T-helper 1 cell treated with Interleukin-12 subunit alpha and Interleukin-12 subunit beta and Interleukin-4 antibody, amounts not matched to agents 30 ng/mL and 1 ng/mL, for 36 hours (primary cell): ENCODE results near the gene FAM13A. TPM values are rescaled to one million over a fixed set of nuclear protein-coding genes. Genes with fewer than 3 reads are reported as not detected.

ENCODE experiments used
- intact Hi-C: fragments of 100-400 bp; cut with micrococcal nuclease; formaldehyde crosslinking; loops from one replicate; pipeline ENCODE4 v1.15.1; 2024
- total RNA-seq: library from RNA; stranded (reverse); gene quantifications from 2 replicates; pipeline ENCODE4 v1.2.3, GENCODE V29; 2022

FAM13A gene
- total RNA-seq, 1 donor from 2014 or later: 16.6 TPM

DNA sequence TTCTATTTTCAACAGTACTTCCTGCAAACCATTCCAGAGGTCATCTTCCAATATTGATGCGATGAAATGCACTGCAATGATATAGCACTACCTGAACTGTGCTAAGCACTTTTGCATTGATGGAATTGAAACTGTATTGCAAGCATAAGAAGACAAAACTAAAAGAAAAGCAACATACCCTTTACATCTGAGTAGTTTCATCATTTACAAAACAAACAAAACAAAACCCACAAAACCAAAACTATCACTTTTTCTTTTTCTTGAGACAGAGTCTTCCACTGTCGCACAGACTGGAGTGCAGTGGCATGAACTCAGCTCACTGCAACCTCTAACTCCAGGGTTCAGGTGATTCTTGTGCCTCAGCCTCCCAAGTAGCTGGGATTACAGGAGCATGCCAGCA lies 239.2 kb downstream of the FAM13A start:
- intact Hi-C loops: loop anchor here (1.0 kb wide), 3 partner anchors 207 to 291 kb away; no protein-coding TSS in a partner anchor

DNA sequence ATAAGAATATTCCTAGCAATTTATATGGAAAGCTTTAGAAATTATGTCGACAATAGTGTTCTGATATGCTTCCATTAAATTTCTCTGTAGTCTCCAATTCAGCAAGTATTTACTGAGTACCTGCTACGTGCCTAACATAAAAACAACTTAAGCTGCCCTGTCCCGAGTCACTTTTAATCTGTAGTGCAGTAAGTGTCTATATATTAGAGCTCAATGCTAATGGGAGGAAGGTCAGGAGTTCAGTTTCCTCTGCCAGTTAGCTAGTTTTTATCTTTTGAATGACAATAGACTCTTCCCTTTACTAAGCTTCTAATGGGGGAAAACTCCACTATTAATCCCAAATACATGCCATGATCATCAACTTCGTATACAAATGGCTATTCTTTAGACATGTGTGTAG lies 240.6 kb downstream of the FAM13A start:
- intact Hi-C loops: no loop called here

DNA sequence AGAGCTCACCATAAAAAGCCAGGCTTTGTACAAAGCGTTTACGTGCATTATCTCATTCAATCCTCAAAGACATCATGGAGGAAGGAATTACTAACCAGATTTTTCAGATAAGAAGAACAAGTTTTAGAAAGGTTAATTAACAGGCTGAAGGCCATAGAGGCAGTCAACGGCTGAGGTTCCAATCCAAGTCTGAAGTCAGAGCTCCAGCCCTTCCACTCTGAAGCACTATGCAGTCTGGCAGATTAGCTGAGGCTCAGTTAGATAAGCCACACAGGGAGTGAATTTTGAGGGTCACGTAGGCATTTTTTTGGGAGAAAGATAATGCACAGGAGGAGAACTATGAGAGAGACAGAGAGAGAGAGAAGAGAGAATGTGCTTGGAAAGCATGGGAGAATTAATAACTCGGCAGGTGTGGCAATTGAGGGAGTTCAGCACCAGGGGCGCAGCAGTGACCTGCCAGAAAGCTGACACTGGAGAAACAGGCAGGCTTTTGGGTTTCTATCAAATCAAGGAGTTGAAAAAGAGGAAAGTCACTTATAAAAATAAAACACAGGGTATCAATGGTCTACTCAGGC lies 242.9 kb downstream of the FAM13A start:
- intact Hi-C loops: no loop called here

DNA sequence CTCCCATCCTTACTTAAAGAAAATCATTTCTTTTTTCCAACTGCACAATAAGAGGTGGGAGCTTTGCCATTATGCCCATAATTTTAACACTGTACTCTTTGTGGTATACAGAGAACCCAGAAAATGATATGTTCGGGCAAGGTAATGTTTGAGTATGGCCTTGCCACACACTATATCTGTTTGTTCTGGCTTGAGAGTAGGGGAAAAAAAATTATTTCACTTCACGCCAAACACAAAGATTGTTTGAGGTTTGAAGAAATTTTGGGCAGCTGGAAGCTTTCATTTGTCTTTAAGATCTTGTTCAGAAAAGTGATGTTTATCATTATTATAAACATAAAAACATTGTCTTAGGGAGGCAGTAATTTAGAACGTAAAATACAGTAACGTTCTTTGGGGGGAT lies 244.0 kb downstream of the FAM13A start:
- intact Hi-C loops: no loop called here

DNA sequence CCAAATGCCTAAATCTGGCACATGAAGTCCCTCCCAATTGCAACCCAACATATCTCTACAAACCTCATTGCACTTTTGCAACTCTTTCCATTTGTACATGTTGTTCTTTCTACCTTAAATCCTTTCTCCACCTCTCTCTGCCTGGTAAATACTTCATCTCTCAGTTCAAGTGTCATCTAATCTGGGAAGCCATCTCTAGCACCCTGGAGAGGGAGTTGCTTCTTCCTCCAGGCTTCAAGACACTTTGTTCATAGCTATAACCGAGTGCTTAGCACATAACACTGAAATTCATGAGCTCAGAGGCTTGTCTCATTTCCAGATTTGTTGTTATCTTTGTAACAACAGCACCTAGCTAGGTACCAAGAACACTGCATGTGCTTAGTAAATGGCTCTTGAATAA lies 244.6 kb downstream of the FAM13A start:
- intact Hi-C loops: no loop called here

DNA sequence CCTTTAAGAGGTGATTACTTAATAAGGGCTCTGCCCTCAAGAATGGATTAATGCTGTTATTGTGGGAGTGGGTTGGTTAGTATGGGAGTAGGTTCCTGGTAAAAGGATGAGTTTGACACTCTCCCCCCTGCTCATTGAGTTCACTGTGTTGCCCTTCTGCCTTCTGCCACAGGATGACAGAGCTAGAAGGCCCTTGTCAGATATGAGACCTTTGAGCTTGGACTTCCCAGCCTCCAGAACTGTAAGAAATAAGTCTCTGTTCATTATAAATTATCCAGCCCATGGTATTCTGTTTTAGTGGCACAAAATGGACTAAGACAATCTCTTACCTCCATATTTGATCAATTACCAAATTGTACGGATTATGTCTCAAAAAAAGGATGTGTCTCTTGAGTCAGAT lies 245.1 kb downstream of the FAM13A start:
- intact Hi-C loops: no loop called here

DNA sequence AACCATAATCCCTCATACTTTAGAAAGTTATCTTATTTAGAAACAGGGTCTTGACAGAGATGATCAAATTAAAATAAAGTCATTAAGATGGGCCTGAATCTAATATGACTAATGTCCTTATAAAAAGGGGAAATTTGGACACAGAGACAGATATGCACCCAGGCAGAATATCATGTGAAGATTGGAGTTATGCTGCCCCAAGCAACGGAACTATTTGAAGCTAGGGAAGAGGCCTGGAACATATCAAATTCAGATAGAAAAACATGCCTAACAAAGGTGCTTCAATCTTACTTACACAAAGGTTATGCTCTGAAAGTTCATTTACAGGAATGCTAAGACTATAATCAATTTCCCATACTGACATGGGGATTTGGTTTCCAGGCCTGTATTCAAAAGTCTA lies 246.7 kb downstream of the FAM13A start:
- intact Hi-C loops: no loop called here

DNA sequence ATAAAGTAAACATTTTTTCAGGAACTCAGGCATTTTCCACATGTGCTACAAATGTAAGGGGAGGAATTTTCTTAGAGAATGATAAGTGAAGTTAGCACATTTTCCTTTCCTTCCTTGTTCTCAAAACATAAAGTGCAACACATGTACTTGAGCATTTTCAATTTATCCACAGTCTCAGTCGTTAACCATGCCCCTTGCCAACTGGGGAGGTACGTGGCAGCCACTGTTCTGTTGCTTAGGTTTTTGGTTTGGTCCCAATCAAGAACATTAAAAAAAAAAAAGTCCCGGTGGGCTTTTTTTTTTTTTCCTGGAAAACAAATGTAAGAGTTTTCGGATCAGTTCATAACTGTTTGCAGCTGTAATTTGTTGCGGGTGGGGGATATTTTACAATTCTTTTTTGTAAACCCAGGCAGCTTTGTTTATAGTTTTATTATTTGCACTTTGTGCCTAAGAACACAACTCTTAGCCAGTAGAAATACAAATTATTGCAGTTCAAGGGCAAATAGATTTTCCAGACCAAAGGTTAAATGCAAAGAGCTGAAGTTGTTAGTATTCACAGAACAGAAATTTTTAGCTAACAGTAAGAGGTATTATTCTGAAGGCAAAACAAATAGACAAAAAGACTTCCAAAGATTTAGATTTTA lies 247.3 kb downstream of the FAM13A start:
- intact Hi-C loops: no loop called here

DNA sequence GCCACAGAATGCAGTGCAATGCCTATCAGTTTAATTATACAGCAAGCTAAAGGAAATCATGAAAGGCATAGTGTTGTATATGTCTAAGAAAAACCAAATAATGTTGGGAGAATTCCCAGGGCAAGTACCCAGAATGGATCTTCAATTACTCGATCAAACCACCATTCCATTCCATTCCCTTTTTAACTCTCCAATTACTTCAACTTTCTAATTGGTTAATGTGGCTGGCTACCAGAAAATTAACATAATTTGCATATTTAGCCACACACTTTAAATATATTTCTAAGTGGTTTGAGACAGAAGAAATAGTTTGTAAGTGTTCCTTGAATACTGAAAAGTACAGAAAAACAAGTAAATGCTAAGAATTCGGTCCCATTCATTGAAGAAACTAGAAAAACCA lies 247.9 kb downstream of the FAM13A start:
- intact Hi-C loops: no loop called here

DNA sequence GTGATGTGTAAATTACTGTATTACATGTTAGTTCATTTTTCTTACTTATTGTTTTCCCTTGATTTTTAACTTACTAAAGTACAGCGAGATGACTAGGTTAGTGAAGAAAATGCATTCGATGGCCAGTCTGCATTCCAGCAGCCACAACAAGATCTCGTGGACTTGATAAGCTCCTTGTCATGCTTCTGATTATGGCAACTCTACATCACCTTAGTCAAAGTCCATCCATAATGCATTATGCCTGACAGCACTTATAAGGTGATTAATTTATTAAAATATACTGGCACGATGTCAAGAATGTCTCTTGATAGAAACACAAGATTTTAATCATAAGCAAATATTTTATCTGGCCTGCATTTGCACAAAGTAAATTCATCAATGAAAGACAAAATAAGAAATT lies 249.5 kb downstream of the FAM13A start:
- intact Hi-C loops: no loop called here

DNA sequence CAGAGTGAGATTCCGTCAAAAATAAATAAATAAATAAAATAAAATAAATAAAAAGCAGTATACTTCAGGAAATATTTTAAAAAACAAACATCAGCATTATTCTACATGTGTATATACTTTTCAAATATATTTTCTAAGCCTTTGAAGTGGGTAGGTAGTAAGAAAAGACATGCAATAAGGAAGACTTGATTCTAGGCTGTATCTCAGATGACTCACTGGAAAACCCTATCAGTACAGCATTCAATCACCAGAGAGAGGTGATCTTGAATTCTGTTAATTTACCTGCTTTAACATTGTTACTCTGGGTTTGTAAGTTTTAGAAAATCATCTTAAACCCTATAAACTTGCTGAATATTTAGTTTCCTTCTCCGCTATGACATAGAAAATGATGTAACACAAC lies 252.8 kb downstream of the FAM13A start:
- intact Hi-C loops: no loop called here

DNA sequence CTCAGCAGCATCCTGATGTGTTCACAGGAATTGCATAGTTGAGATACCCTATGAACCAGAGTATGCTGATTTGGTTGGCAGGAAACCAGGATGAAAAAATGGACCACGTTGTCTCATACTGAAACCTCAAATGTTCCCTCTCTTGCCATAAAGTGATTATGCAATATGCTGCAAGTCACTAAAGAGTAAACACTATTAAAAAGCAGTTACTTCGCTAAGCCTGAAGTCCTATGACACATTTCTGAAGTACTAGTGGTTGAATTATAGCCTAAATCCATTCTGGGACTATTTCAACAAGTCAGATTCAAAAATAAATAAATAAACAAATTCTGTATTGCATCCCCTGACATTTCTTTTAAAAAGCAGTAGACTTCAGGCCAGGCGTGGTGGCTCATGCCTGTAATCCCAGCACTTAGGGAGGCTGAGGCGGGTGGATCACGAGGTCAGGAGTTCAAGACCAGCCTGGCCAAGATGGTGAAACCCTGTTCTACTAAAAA lies 253.3 kb downstream of the FAM13A start:
- intact Hi-C loops: loop anchor here (1.0 kb wide), 1 partner anchor 20 kb away; no protein-coding TSS in a partner anchor

DNA sequence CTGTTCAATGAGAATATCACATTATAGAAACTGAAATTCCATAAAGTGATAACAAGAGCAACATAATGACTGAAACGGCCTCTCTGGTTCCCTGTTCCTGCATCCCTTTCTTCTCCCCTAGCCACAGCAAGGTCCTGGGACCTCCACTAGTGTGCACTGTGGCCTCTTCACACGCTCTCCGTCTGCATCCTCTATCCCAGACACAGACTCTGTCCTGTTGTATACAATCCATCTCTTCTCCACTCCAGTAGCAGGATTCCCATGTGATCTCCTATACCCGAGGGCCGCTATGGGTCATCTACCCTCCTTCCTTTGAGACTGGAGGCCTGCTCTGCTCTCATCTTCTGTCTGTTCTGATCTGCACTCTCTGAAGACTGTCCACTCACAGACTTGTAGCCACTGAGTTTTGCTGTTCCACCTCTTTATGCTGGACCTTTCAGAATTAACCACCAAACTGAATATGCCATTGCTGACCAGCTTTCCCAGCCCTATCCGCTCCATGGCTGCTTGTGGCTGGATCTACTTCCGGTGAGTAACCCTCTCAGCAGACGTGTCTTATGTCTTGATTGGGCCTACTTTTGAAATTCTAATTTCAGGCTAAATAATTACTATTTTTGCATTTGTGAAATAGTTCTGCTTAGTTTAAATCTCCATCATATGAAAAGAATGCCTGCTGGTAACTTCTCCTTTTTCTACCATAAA lies 254.2 kb downstream of the FAM13A start:
- intact Hi-C loops: loop anchor here (1.0 kb wide), 1 partner anchor 21 kb away; no protein-coding TSS in a partner anchor

DNA sequence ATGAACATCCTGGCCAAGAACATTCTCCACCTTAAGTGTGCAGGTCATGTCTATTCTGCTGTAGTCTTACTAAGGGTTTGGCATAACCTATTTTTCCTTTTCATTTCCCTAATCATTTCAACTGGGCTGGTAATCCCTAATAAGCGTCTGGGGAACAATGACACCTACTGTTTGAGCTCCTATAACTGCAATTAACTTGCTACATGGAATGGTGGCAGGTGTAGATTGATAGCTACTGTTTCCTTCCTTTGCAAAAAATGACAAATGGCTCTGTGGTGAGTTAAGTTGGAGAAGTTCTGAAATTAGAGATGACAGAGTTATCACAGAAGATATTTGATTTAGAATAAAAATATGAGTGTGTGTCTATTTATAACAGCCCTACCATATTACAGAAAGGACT lies 254.8 kb downstream of the FAM13A start:
- intact Hi-C loops: no loop called here

DNA sequence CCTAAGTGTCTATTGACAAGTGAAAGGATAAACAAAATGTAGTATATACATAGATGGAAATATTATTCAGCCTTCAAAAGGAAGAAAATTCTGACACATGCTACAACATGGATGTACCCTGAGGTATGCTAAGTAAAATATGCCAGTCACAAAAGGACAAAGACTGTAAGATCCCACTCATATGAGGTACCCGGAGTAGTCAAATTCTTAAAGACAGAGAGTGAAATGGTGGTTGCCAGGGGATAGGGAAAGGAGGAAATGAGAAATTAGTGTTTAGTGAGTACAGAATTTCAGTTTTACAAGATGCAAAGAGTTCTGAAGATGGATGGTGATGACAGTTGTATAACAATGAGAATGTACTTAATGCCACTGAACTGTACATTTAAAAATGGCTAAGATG lies 257.1 kb downstream of the FAM13A start:
- intact Hi-C loops: no loop called here

DNA sequence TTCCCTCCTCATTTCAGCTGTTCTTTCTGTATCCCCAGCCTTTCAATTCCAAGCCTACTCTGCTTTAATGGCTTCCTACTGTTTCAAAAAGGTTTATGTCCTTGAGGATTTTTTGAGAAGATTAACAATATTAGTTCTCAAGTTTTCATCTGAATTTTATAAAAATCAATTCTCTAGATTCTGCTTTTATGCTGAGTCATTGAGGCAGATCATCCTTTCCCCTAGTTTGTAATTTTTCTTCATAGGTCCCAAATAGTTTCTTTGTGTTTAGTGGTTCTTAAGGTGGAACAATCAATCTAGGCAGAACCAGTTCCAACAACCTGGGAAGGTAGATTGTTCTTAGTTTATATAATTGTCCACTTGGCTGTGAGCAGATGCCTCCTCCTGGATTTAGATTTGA lies 259.3 kb downstream of the FAM13A start:
- intact Hi-C loops: no loop called here

DNA sequence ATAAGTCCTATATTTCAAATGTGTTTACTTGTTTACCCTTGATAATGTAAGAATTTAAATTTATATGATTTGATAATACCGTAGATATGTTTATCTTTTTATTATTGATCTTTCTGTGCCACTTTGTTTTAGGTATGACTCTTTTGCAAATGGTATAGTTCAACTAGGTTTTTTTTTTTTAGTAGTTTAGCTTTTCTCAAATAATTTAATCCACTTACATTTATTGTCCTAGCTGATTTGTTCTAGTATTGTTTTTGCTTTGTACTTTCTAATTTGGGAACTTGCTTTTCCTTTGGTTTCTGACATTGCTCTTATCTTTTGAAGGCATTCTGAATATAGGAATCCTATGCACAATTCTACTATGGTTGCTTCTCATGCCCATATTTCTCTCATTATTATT lies 260.4 kb downstream of the FAM13A start:
- intact Hi-C loops: no loop called here

DNA sequence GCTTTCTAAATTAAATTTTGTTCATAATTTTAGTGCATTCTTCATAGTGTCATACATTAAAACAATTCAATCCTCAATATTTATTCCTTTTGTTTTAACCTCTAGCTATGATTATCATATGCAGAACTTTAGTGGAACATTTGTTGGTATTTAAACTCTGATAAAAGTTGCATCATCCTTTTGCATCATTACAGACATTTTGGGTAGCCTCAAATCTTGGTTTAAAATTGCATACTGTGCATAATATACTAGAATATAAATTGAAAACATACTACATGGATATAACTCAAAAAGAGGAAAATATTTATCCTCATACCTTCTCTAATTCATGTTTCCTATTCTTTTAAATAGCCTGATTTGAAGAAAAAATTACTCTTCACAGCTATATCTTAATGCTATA lies 262.0 kb downstream of the FAM13A start:
- intact Hi-C loops: loop anchor here (5.0 kb wide), 1 partner anchor 98 kb away; the partner anchor contains the start of gene NAP1L5

DNA sequence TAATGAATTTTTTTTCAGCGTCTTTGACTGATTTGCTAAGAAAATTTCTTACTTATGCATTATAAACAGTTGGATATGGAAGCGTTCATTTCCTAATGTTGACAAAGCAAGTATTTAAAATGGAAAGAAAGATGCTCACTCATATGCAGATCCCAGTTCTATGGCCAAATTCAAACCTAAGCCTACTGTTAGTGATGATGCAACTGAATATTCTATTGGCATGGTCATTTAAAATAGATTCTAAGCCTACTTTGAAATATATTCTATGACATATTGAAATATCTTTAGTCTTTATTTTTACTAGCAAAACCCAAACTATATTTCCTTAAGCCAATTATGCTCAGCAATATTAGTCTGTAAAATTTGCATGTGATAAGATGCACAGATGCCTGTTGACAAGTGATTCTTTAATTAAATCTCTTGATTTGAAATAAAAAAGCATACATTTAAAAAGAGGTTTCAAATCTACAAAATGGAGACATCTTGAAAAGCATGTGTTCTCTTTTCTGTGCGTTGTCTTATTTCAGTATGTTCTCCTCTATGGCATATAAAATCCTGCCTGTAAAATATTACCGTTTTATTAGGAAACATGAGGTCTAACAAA lies 262.8 kb downstream of the FAM13A start:
- intact Hi-C loops: loop anchor here (5.0 kb wide), 1 partner anchor 97 kb away; the partner anchor contains the start of gene NAP1L5

DNA sequence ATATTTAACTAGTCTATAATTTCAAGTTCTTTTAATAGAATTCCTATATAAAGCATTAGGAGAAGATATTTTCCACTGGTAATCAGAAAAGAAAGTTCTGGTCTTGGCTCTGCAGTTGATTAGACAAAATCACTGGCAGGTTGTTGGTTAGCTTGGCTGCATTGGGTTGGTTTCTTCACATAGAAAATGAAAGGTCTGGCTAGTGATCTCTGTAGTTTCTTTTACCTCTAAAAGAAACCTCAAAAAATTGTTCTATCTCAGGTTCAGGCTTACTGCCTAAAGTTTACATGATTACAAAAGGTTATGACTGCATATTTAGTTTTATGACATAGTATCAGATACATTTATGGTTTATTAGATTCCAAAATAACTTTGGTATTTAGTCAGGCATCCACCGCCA lies 263.5 kb downstream of the FAM13A start:
- intact Hi-C loops: loop anchor here (2.0 to 5.0 kb wide), 2 partner anchors 96 to 267 kb away; partner anchors contain the start of gene NAP1L5

DNA sequence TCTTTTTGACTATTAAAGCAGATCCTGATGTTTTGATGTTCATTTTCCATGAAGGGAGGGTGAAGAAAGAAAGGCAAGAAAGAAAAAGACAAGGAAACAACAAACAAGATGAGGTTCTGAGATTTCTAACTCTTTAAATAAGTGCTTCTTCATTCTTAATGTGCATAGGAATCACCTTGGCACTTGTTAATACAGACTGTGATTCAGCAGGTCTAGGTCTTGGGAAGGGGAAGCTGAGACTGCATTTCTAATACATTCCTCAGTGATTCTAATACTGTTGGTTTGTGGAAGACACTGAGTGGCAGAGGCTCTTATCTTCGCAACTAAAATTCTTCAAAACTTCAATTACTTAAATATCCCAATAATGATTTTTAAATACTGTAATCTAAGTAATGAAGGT lies 264.2 kb downstream of the FAM13A start:
- intact Hi-C loops: loop anchor here (2.0 to 5.0 kb wide), 2 partner anchors 96 to 266 kb away; partner anchors contain the start of gene NAP1L5
